Measurements from ENCODE around the gene ATOH8.
A peak's percentile ranks its signal among the peaks of the same experiment; 100 is the strongest.

The ATOH8 gene

GRCh38 chr2:85800586-85800985, 46.8 kb downstream of the ATOH8 start:
- TF ChIP-seq, protein P1, sequence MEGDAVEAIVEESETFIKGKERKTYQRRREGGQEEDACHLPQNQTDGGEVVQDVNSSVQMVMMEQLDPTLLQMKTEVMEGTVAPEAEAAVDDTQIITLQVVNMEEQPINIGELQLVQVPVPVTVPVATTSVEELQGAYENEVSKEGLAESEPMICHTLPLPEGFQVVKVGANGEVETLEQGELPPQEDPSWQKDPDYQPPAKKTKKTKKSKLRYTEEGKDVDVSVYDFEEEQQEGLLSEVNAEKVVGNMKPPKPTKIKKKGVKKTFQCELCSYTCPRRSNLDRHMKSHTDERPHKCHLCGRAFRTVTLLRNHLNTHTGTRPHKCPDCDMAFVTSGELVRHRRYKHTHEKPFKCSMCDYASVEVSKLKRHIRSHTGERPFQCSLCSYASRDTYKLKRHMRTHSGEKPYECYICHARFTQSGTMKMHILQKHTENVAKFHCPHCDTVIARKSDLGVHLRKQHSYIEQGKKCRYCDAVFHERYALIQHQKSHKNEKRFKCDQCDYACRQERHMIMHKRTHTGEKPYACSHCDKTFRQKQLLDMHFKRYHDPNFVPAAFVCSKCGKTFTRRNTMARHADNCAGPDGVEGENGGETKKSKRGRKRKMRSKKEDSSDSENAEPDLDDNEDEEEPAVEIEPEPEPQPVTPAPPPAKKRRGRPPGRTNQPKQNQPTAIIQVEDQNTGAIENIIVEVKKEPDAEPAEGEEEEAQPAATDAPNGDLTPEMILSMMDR (IDR thresholded peaks at IDR 0.05) = no peak

- TF ChIP-seq, protein P1 (IDR thresholded peaks at IDR 0.05) = no peak
These were observed 48.1 kb downstream of the ATOH8 start for GRCh38 chr2:85801871-85802270.

DNA sequence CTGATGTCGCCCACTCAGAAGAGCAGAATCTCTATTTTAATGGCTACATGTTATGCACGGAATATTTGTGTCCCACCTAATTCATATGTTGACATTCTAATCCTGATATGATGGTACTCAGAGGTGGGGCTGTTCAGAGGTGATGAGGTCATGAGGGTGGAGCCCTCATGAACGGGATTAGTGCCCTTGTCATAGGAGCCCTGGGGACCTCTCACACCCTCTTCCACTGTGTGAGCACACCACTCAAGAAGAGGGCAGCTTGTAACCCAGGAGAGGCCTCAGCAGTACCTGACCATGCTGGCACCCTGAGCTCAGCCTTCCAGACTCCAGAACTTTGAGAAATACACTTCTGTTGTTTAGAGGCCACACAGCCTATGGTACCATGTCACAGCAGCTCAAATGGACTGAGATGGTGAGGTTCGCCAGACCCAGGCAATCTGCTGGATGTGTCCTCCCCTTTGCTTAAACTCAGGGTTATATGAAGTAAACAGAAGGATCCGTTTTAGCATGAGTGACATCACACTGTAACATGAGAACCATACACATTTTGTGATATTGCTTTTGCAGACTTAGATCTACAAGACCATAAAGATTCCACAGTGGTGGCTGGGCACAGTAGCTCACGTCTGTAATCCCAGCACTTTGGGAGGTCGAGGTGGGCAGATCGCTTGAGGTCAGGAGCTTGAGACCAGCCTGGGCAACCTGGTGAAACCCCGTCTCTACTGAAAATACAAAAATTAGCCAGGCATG, 48.7 kb downstream of the ATOH8 start:
- TF ChIP-seq, protein P1 (IDR thresholded peaks at IDR 0.05) = no peak

- TF ChIP-seq, protein P1 (IDR thresholded peaks at IDR 0.05) = no peak
These were observed 50.1 kb downstream of the ATOH8 start for GRCh38 chr2:85803704-85804425.

DNA sequence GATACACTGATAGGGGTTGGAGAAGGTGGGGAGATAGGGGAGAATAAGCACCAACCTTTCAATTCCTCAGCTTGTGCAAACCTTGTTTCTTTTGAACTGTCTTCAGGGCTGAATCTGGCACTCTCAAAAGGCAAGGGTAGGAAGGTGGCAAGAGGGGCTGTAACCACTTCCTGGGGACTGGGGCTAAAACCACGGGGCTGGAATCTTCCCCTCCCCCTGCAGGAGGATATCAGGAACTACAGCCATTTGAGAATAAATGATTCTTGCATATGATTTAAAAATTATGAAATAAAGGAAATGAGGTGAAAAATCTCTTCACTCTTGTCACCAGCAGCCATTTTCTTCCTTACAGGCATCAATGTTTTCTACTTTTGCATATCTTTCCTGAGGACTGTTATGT, 50.8 kb downstream of the ATOH8 start:
- TF ChIP-seq, protein P1 (IDR thresholded peaks at IDR 0.05) = peak; percentile 42; the same call in 1 of the 2 replicates

DNA sequence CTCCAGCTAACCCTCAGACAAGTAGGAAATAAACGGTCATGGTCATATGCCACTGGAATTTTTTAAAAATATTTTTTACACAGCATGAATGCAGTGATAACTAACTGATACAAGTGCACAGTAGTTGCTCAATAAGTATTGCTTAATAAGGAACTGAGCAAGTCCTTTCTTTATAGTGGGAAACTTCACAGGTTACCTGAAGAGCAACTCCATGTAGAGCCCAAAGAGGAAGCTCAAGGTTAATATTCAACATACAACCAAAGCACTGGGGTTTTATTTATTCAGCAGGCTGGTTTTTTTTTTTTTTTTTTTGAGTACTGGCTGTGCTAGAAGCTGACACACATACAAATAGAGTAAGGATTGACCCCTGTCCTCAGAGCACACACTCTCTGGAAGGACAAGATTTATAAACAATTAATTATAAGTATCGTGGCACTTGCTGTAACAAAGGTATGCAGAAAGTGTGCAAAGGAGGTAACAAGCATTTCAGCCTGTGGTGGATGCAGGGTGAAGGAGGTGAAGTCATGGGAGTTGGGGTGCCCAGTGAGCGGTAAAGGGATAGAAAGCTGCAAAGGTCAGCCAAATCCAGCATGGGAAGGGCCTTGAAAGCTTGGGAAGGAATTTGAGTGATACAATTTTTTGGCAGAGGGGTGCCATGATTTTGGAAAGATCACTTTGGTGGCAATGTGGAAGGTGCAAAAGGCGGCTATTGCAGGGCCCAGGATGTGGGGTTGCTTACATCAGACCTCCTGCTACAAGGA, 52.7 kb downstream of the ATOH8 start:
- TF ChIP-seq, protein P1 (IDR thresholded peaks at IDR 0.05) = no peak

DNA sequence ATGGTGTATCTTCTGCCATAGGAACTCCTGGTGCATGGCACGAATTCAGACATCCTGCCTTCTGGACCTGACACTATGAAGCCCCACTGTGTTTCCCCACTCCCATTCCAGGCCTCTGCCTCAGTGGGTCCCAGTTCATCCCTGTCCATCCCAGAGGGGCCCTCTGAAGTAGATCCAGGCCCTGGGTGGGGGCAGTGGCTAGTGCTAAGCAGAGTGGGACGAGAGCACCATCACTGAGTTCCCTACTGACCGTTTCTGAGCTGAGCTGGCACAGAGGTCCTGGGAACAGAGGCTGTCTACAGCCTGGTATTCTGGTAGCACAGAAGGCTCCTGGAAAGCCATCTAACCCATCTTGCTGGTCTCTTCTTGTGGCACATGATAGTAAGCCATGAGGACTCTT, 54.0 kb downstream of the ATOH8 start:
- TF ChIP-seq, protein P1 (IDR thresholded peaks at IDR 0.05) = no peak
